Kidney (tissue), 14 donors: ENCODE measurements around the gene HLTF. TPM values are rescaled to one million over a fixed set of nuclear protein-coding genes. Genes with fewer than 3 reads are reported as not detected.

ENCODE experiments used
- DNase-seq, 5 donors: peaks; one replicate each; pipeline ENCODE4 v3.0.0-alpha.2; 2013 to 2020
- FAIRE-seq: peaks from 2 replicates; lab custom pipeline; 2012; peaks lifted over from hg19 to GRCh38; lab: Jason Lieb, UNC
- H3K27ac ChIP-seq, 2 donors: one replicate each; pipeline ENCODE4 v1.7.0; 2013; ENCODE audit warnings: low read depth in 2 of 2, low read length in 2 of 2, inconsistent platforms in 1 of 2
- H3K27me3 ChIP-seq: one replicate; pipeline ENCODE4 v1.7.1; 2013; ENCODE audit warnings: low read length, inconsistent platforms; ENCODE audit not compliant: control insufficient read depth, insufficient read depth
- H3K36me3 ChIP-seq, 3 donors: one replicate each; pipeline versions ENCODE4 v1.7.0 to v1.7.1; 2013; ENCODE audit warnings: low read length in 3 of 3, control low read depth in 1 of 3, inconsistent platforms in 1 of 3; ENCODE audit not compliant: insufficient read depth in 3 of 3, control insufficient read depth in 2 of 3
- H3K4me1 ChIP-seq, 3 donors: one replicate each; pipeline versions ENCODE4 v1.7.0 to v1.7.1; 2013; ENCODE audit warnings: low read length in 3 of 3, inconsistent platforms in 1 of 3, low read depth in 1 of 3; ENCODE audit not compliant: control insufficient read depth in 2 of 3, insufficient read depth in 2 of 3
- H3K4me3 ChIP-seq, 3 donors: one replicate each; pipeline versions ENCODE4 v1.7.0 to v1.8.1; 2013; ENCODE audit warnings: low read length in 3 of 3, control low read depth in 1 of 3, inconsistent platforms in 1 of 3
- H3K9ac ChIP-seq, 3 donors: one replicate each; pipeline versions ENCODE4 v1.7.0 to v1.7.1; 2013; ENCODE audit warnings: low read length in 3 of 3, control low read depth in 1 of 3, inconsistent platforms in 1 of 3
- H3K9me3 ChIP-seq, 3 donors: one replicate each; pipeline versions ENCODE4 v1.7.0 to v1.7.1; 2013; ENCODE audit warnings: low read length in 3 of 3, control low read depth in 1 of 3, inconsistent platforms in 1 of 3; ENCODE audit not compliant: control insufficient read depth in 2 of 3, insufficient read depth in 1 of 3
- CTCF ChIP-seq: IDR thresholded peaks from 3 replicates; pipeline ENCODE4 v1.5.1; 2012; ENCODE audit warnings: mild to moderate bottlenecking, moderate library complexity, borderline replicate concordance; ENCODE audit not compliant: insufficient read depth; ENCODE audit errors: extremely low read depth
- intact Hi-C: fragments of 100-400 bp; cut with DNase I; formaldehyde crosslinking; loops from one replicate; pipeline ENCODE4 v1.11.1; 2022
- polyA plus RNA-seq: library from polyadenylated mRNA; stranded (reverse); fragments of 350-450 nt; fragmentation: Illumina TruSeq; extraction: RNeasy Lipid Tissue Mini Kit (QIAGEN cat#74804); gene quantifications from one replicate; pipeline ENCODE4 v1.2.3, GENCODE V29; 2014; ENCODE audit warnings: low read depth, low replicate concordance; ENCODE audit not compliant: insufficient read depth
- total RNA-seq: library from RNA; stranded (reverse); fragmentation: NEBNext Ultra II Directional; extraction: Animal tissue kit (Norgen Biotek cat#: 25700); gene quantifications from one replicate; pipeline ENCODE4 v1.2.1, GENCODE V29; 2021
- donor health status: control.
- donor health status: control.
- donor health status: control.
- donor health status: control.
- donor health status: control.
- donor health status: DM: yes; HTN: yes; CAD: no.
- donor health status: Normal renal cell carcinoma (clear cell type).

HLTF gene
- total and polyA plus RNA-seq, 2 donors from 2014 or later, result 10.3 to 30.2 TPM

DNA sequence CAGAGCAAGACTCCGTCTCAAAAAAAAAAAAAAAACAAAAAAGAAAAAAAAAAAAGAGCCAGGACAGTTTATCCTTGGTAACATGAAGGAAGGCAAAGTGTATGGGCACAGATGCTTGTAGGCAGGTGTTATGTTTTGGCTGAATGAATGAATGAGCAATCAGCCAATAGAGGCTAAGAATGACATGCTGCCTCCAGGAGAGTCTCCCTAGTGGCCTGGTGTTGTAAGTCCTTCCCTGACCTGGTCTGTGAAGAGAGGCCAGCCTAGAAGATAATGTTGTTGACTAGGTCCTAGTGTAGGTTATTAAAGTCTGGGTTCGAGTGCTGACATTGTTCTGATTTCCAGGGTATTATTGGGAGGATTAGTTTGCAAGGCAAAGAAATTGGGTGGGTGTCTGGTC, 70.1 kb downstream of the HLTF start:
- no peak for FAIRE-seq
- Histone ChIP-seq H3K36me3 (peaks cover 0 to 8% (median 3%) of the 10 kb centered on the region in 3 donors), H3K27me3 (no peaks in the 10 kb centered on the region), H3K27ac (peak overlapping the region in 1 of 2 donors; percentile 9), H3K4me1 (no peaks in the 10 kb centered on the region), H3K4me3 (no peak overlapping the region), H3K9ac (no peak overlapping the region), H3K9me3 (no peaks in the 10 kb centered on the region)
- TF ChIP-seq CTCF, result no peak
- intact Hi-C loops, result no loop called here
- DNase-seq, result no peak

- H3K27ac ChIP-seq, result peak overlapping the region in 1 of 2 donors; percentile 29
- intact Hi-C loops, result no loop called here
- DNase-seq (no peak), FAIRE-seq (no peak)
- no peaks in the 10 kb centered on the region for H3K4me1 ChIP-seq
- no peak overlapping the region for H3K9ac ChIP-seq
- no peaks in the 10 kb centered on the region for H3K9me3 ChIP-seq
- TF ChIP-seq CTCF, result no peak
- H3K4me3 ChIP-seq, result no peak overlapping the region
- H3K36me3 ChIP-seq, result peaks cover 0 to 16% (median 8%) of the 10 kb centered on the region in 3 donors
- no peaks in the 10 kb centered on the region for H3K27me3 ChIP-seq
Measured at GRCh38 chr3:149015393-149015792, 70.9 kb downstream of the HLTF start.

- H3K27ac ChIP-seq, result no peak overlapping the region
- no peak overlapping the region for H3K4me3 ChIP-seq
- DNase-seq (no peak), FAIRE-seq (no peak)
- intact Hi-C loops, result no loop called here
- no peak for TF ChIP-seq CTCF
- H3K4me1 ChIP-seq, result no peaks in the 10 kb centered on the region
- no peaks in the 10 kb centered on the region for H3K9me3 ChIP-seq
- H3K36me3 ChIP-seq, result peaks cover 2 to 25% (median 15%) of the 10 kb centered on the region in 3 donors
- H3K9ac ChIP-seq, result no peak overlapping the region
- H3K27me3 ChIP-seq, result no peaks in the 10 kb centered on the region
Measured at GRCh38 chr3:149013726-149014125, 72.6 kb downstream of the HLTF start.

DNA sequence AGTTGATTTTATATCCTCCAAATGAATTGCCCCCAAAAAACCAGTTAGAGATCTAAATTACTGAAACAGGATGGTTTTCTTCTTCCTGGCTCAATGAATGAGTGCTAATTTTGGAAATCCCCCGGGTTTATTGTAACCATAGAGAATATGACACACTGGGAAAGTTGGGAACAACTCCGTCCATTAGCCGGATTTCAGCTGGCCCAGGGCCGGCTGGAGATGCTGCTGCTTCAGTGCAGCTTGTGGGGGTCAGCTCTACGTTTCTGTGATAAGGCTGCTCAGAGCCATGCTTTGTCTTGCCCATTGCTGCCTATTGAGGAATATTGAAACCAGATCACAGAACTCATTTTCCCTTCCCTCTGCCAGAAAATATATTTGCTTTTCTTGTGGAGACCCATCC, 74.7 kb downstream of the HLTF start:
- Histone ChIP-seq H3K4me1 (no peaks in the 10 kb centered on the region), H3K27me3 (no peaks in the 10 kb centered on the region), H3K36me3 (peaks cover 2 to 32% (median 15%) of the 10 kb centered on the region in 3 donors), H3K9me3 (no peaks in the 10 kb centered on the region), H3K27ac (no peak overlapping the region), H3K4me3 (no peak overlapping the region), H3K9ac (no peak overlapping the region)
- DNase-seq (peak in 1 of 5 donors; percentile 77), FAIRE-seq (no peak)
- intact Hi-C loops, result no loop called here
- no peak for TF ChIP-seq CTCF
